ENCODE data around the gene NIT2. TPM values are rescaled to one million over a fixed set of nuclear protein-coding genes. Genes with fewer than 3 reads are reported as not detected.

The NIT2 gene
- total RNA-seq, 2 experiments from 2014 or later, result 18.6 to 21.4 TPM

DNA sequence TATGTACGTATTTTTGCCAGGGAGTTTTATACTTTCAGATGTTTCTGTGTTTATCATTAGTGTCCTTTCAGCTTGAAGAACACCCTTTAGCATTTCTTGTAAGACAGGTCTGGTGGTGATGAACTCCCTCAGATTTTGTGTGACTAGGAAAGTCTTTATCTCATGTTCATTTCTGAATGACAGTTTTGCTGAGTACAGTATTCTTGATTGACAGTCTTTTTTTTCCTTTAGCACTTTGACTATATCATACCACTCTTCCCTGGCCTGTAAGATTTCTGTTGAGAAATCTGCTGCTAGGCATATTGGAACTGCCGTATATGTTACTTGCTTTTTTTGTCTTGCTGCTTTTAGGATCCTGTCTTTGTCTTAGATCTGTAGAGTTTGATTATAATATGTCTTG, 72.6 kb downstream of the NIT2 start:
- peaks cover 23% of the 10 kb centered on the region for H3K36me3 Mint-ChIP-seq (ENCODE audit: low read depth)
- H3K9me3 Mint-ChIP-seq, result peaks cover 9% of the 10 kb centered on the region
- peaks cover 9 to 11% of the 10 kb centered on the region in 2 experiments for H3K9me3 ChIP-seq (ENCODE audit: control insufficient read depth in 1 of 2, insufficient read depth in 1 of 2, low read length in 2 of 2)
- intact Hi-C loops (cut with DNase I, micrococcal nuclease), result loop anchor here in 1 of 2 experiments (2.0 to 10.0 kb wide), 4 partner anchors 296 to 1882 kb away; partner anchors contain the start of genes CLDND1, CMSS1 and DCBLD2
- ChIA-PET POLR2A (no interaction called here), CTCF (no interaction called here)
- no peak overlapping the region for H3K27ac Mint-ChIP-seq
- peaks cover 34% of the 10 kb centered on the region for H3K4me1 Mint-ChIP-seq (ENCODE audit: low read depth)
- no peak for DNase-seq
- H3K27me3 Mint-ChIP-seq, result no peaks in the 10 kb centered on the region
- ATAC-seq (ENCODE audit: poor library complexity), result no peak
- H3K27me3 ChIP-seq (ENCODE audit: control insufficient read depth in 1 of 2, insufficient read depth in 2 of 2, low read length in 2 of 2), result no peaks in the 10 kb centered on the region
- TF ChIP-seq, protein P1, sequence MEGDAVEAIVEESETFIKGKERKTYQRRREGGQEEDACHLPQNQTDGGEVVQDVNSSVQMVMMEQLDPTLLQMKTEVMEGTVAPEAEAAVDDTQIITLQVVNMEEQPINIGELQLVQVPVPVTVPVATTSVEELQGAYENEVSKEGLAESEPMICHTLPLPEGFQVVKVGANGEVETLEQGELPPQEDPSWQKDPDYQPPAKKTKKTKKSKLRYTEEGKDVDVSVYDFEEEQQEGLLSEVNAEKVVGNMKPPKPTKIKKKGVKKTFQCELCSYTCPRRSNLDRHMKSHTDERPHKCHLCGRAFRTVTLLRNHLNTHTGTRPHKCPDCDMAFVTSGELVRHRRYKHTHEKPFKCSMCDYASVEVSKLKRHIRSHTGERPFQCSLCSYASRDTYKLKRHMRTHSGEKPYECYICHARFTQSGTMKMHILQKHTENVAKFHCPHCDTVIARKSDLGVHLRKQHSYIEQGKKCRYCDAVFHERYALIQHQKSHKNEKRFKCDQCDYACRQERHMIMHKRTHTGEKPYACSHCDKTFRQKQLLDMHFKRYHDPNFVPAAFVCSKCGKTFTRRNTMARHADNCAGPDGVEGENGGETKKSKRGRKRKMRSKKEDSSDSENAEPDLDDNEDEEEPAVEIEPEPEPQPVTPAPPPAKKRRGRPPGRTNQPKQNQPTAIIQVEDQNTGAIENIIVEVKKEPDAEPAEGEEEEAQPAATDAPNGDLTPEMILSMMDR (IDR thresholded peaks at IDR 0.05), result no peak
- H3K4me1 ChIP-seq (ENCODE audit: insufficient read depth, low read length), result peaks cover 7% of the 10 kb centered on the region
- H3K4me3 Mint-ChIP-seq, result no peak overlapping the region
- no peak overlapping the region for H3K27ac ChIP-seq (ENCODE audit: low read depth in 1 of 2, low read length in 2 of 2)
- no peak overlapping the region for H3K4me3 ChIP-seq (ENCODE audit: low read length)
- H3K36me3 ChIP-seq (ENCODE audit: insufficient read depth, low read length), result no peaks in the 10 kb centered on the region

DNA sequence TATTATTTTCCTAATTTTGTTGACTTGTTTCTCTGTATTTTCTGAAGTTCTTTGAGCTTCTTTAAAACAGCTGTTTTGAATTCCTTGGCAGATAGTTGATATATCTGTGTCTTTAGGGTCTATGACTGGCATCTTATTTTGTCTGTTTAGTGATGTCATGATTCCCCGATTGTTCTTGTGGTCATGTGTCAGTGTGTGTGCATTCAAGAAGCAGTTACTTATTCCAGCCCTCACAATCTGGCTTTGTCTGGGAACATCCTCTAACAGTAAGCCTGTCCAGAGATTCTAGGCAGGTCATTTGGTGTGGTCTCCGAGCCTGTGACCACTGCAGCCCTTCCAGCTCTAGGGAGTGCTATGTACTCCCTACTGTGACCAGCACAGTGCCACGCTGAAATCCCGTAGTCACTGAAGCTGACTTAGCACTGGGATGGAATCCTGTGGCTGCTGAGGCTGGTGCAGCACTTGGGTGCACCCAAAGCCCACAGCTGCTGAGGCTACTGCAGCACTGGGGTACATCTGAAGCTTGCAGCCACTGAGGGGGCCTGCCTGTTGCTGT, 73.5 kb downstream of the NIT2 start:
- no peak overlapping the region for H3K4me3 ChIP-seq (ENCODE audit: low read length)
- H3K27ac ChIP-seq (ENCODE audit: low read depth in 1 of 2, low read length in 2 of 2), result no peak overlapping the region
- DNase-seq (no peak), ATAC-seq (ENCODE audit: poor library complexity) (no peak)
- Mint-ChIP-seq H3K4me3 (no peak overlapping the region), H3K4me1 (ENCODE audit: low read depth) (peaks cover 25% of the 10 kb centered on the region), H3K9me3 (peaks cover 9% of the 10 kb centered on the region), H3K36me3 (ENCODE audit: low read depth) (peaks cover 28% of the 10 kb centered on the region), H3K27ac (no peak overlapping the region), H3K27me3 (no peaks in the 10 kb centered on the region)
- POLR2A ChIA-PET, result no interaction called here
- TF ChIP-seq, protein P1 (IDR thresholded peaks at IDR 0.05), result no peak
- CTCF ChIA-PET, result interaction anchor here (1.3 kb wide), 1 partner anchor 12 kb away, joined by 4 read pairs; no protein-coding TSS in a partner anchor
- no peaks in the 10 kb centered on the region for H3K27me3 ChIP-seq (ENCODE audit: control insufficient read depth in 1 of 2, insufficient read depth in 2 of 2, low read length in 2 of 2)
- no peaks in the 10 kb centered on the region for H3K36me3 ChIP-seq (ENCODE audit: insufficient read depth, low read length)
- H3K4me1 ChIP-seq (ENCODE audit: insufficient read depth, low read length), result peaks cover 4% of the 10 kb centered on the region
- H3K9me3 ChIP-seq (ENCODE audit: control insufficient read depth in 1 of 2, insufficient read depth in 1 of 2, low read length in 2 of 2), result peaks cover 9 to 16% of the 10 kb centered on the region in 2 experiments
- intact Hi-C loops (cut with DNase I, micrococcal nuclease), result loop anchor here in 1 of 2 experiments (2.0 to 10.0 kb wide), 4 partner anchors 295 to 1883 kb away; partner anchors contain the start of genes CLDND1, CMSS1 and DCBLD2

Other genes starting within 250 kb of the NIT2 start
- gene FILIP1L, start 220.3 kb upstream of the NIT2 start, total RNA-seq, result under 1 TPM; 0.08 to 0.28 TPM
- 10 to 100 TPM; 31.8 to 34.8 TPM for gene TBC1D23, start 73.8 kb upstream of the NIT2 start, total RNA-seq
- 10 to 100 TPM; 20.9 to 21.6 TPM for gene TOMM70, start 66.3 kb downstream of the NIT2 start, total RNA-seq
- gene LNP1, start 66.8 kb downstream of the NIT2 start, total RNA-seq, result under 1 TPM; 0.47 to 0.70 TPM
- gene TMEM45A, start 157.9 kb downstream of the NIT2 start, total RNA-seq, result under 1 TPM in 1 of 2 experiments, not detected in 1; 0.08 TPM